ENCODE data around the gene TMEM123. TPM values are rescaled to one million over a fixed set of nuclear protein-coding genes. Genes with fewer than 3 reads are reported as not detected.
A peak's percentile ranks its signal among the peaks of the same experiment; 100 is the strongest.

Gene TMEM123, protein sequence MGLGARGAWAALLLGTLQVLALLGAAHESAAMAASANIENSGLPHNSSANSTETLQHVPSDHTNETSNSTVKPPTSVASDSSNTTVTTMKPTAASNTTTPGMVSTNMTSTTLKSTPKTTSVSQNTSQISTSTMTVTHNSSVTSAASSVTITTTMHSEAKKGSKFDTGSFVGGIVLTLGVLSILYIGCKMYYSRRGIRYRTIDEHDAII
- total RNA-seq (2014; rRNA removed; shearing (Covaris generic)): 83.7 and 116 TPM in 2 replicates

DNA sequence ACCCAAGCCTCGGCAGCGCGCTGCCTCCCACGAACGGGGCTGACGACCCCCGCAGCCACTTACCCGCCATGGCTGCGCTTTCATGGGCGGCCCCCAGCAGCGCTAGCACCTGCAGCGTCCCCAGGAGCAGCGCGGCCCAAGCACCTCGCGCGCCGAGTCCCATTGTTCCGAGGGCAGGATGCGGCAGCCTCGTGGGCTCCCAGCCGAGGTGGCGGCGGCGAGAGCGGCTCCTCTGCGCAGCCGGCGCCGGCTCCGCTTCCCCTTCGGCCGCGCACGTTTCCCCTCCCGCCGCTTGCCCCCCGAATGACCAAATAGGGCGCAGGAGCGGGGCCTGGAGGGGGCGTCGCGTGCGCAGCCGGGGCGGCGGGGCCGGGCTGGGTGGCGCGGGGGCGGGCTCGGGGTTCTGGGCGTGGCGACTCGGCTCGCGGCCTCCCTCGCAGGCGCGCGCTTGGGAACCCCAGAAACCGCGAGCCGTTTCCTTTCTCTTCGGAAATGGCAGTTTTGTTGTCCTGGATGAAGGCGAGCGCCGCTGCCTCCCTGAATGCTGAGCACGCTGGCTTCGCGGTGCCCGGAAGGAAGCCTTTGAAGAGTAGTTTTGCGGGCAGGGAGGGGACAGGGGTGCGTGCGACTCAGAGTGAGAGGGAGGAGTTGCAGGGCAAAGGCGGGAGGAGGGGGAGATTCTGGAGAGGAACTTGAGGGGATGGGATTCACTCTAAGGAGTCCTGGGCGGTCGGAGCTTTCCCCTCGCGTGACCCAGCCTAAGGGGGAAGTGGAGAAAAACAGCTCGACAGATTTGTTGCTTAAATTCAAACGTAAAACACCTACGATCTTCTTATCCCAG is at the start of gene TMEM123:
TSS of gene TMEM123 (minus strand) at position 305 of the 841 bp plus-strand sequence. CDS start at position 163, 142 bp downstream.
- DNase-seq (ENCODE audit: low spot score): peak; percentile 64

DNA sequence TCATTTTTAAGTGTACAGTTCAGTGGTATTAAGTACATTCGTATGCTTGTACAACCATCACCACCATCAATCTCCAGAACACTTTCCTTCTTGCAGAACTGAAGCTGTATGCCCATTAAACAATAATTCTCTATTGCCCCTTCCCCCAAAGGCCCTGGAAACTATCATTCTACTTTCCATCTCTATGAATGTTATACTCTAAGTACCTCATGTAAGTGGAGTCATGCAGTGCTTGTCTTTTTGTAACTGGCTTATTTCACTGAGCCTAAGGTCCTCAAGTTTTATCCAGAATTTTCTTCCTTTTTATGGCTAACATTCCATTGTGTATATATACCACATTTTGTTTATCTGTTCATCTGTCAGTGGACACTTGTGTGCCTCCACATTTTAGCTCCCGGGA is 48.3 kb upstream of the TMEM123 start:
- no peak for DNase-seq (ENCODE audit: low spot score)

DNA sequence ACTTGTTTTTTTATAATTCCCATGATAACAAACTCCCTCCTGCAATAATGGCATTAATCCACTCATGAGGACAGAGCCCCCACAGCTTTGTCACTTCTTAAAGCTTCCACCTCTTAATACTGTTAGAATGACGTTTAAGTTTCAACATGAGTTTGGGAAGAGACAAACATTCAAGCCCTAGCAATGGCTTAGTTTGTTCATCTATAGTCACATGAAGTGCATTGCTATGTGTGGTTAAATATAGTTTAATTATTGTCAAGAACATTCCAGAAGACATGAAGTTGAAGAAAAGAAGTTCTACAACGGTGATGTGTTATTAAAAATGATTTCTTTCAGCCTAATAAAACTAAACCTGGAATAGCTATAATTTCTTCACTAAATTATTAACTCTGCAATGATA is 47.4 kb upstream of the TMEM123 start:
- DNase-seq (ENCODE audit: low spot score): no peak

DNA sequence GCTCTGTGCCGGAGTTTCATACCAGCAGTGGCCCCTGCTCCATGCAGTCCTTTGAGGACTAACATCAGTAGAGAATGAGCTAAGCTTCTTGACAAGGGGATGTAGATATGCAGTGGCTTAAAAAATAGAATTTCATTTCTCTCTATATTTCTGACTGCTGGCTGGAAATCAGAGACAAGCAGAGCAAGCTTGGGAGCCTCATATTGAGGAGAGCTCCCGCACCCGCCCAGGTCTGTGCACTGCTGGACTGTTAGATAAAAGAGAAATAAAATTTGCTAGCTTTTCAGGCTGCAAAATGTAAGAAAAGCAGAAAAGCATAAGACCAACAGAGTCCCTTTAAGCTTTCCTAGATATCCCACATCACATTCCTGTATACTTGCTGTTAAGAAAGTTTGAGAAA is 46.6 kb upstream of the TMEM123 start:
- no peak for DNase-seq (ENCODE audit: low spot score)

DNA sequence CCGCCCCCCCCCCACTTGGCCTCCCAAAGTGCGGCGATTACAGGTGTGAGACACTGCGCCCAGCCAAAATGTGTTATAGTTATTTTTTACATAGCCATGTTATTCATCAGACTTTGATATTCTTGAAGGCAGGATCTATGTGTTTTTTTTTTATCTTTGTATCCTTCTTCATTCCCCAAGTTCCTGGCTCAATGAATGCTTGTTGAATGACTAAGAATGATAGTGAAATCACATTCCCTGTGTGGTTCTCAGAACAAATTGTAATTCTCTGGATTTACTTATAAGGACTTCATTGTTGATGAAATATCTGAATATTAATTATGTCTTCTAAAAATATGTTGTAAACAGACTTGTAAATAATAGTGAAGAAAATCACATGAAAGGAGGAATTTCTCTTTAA is 44.5 kb upstream of the TMEM123 start:
- DNase-seq (ENCODE audit: low spot score): no peak

DNA sequence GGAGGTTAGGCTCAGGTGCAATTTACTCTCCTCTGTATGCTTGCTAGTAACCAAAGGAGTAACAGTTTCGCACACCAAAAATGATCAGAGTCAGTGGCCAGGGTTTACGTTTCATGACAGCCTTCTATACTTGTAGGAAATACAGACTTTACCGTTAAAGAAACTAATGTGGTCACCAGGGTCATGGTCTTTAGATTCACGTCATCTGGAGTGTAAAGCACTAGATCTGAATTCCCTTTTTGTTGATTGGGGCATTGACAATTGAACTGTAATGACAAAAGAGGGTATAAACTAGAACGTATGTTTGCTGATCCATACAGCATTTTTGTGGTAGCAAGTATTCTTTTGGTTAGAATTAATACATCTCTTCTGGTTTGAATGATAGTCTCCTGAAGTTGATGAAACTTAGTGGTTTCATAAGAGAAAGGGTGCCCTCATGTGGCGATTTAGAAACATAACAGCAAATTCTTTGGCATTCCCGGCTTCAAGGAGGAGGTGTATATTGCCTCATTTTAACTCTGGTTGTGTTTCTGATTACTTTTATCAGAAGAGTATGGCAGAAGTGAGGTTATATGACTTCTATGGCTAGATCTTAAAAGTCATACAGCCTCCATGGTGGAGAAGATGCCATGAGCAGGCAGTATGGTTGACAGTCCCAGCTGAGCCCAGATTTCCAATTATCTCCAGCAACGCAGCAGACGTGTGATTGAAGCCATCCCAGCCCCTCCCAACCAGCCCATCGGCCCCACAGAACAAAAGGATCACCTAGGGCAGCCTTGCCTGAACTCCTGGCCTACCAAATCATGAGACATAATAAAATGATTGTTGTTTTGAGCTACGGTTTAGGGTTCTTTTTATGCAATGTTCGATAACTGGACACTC is 42.8 kb upstream of the TMEM123 start:
- DNase-seq (ENCODE audit: low spot score): peak; percentile 70

DNA sequence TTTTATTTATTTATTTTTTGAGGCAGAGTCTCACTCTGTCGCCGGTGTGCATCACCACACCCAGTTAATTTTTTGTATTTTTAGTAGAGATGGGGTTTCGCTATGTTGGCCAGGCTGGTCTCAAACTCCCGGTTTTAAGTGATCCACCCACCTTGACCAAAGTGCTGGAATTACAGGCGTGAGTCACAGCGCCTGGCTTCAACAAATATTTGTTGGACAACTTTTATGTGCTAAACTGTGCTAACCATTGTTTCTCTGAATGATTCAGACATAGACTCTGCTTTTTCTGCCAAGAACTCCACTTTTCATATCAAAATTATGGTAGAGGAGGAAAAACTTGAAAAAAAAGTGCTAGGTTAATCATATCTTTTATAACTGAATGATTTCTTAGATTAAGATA is 41.7 kb upstream of the TMEM123 start:
- peak; percentile 55 for DNase-seq (ENCODE audit: low spot score)

DNA sequence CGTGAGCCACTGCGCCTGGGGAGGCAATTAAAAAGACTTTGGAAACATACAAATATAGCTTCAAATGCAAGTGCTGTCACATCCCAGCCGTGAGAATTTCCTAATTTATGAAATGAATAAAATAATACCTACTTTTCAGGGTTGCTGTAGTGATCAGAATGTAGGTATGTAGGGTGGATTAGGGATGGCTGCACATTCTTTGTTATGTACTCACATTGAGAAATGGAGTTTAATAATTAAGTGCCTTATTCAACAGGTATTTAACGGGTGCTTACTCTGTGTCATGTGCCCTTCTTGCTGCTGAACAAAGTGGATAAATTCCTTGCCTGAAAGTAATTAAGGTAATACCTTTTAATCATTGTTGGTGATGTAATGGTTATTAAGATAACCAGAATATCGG is 41.0 kb upstream of the TMEM123 start:
- no peak for DNase-seq (ENCODE audit: low spot score)

DNA sequence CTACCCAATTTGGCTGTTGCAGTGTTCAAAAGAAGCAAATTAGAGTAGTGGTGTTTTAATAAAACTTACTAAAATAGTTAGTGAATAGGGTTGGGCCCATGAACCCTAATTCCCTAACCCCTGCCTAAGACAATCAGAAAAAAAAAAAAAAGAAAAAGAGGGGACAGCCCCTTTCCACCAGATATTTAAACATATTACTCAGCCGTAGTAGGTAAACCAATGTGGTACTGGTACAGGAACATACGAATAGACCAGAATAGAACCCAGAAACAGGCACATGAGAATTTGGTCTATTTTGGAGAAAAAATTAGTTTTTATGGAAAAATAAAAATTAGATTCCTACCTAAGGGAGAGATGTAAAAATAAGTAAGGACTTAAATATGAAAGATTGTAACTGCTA is 39.4 kb upstream of the TMEM123 start:
- DNase-seq (ENCODE audit: low spot score): no peak

DNA sequence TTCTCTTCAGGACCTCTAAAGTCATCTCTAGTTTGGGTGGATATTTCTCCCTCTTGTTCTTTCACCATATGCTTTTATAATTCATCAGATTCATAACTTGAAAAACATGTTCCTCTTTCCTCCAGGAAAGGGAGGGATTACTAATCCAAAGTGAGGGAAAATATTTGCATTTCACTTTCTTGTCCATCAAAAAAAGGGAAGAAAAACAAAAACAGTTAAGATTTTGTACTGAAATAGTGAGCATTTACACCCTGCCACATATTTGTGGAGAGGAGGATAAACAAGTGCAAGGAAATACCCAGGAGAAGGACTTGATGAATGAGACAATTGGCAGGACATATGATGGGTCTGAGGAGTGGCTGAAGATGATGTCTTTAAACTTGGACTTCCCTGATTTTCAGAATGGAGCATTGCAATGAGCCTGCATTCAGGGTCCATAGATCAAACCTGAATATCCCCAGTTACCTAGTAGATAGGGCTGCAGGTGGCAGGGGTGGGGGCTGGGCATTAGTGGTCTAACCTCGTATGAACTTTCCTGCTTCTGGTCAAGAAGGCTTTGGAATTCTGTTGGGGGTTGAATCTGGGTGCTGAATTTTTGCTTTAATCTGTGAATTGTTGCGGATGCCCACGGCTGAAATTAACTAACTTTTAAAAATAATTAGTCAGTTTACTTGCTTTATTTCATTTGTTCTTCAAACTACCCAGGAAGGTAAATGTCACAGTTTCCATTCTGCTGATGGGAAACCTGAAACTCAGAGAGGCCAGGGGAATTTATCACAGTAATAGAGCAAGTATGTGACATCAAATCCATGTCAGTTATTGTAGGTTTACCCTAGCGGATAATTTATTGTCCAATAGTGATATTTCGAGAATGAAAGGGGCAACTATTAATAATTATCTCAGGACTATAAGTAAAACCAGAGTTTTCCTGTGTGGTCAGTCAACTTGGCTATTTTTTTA is 36.9 kb upstream of the TMEM123 start:
- no peak for DNase-seq (ENCODE audit: low spot score)

DNA sequence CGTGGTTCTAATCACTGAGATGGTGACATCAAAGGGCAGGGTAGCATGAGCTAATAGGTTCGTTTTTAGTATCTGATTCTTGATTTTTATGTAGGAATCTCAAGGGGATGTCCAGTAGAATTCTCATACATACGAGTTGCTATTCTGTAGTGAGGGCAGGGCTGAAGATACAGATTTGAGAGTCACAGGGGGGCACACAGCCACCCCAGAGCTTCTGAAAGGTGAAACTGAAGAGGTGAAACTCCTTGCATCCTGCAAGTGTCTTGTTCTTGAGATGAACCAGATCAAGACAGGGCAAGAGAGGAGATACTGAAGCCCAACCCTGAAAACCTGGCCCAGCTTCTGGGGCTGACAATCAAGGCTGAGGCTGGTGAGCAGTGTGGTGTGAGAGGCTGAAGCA is 35.6 kb upstream of the TMEM123 start:
- DNase-seq (ENCODE audit: low spot score): no peak

DNA sequence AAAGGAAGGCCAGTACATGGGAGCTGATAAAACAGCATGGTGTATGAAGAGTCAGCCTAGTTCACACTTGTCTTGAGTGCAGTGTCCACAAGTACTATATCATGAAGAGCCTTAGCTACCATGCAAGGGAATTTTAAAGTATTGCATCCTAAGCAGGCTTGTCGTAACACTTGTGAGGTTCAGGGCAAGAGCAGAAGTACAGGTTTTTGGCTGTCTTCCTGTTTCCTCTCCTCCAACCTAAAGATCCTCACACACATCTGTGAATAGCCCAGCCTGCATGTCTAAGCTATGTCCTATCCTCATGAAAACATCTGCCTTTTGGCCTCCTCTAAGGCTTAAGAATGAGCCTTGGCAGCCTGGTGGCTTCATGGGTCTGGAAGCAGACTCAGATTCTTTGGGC is 34.6 kb upstream of the TMEM123 start:
- DNase-seq (ENCODE audit: low spot score): no peak

DNA sequence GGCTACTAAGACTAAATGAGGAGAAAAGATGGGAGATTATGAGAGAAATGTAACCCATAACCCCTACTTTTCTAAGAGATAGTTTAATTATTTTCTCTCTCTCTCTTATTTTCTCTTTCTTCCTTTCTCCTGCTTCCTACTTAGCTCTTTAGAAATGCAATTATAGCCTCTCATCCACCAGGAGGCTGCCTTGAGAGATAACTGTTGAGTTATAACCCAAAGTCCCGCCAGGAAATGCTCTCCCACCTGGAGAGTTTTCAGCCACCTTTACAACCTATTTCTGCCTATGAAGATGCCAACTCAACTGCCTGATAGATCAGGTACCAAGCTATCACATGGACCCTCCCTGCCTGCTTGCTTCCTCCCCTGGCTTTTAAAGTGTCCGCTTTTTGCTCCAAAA is 34.0 kb upstream of the TMEM123 start:
- no peak for DNase-seq (ENCODE audit: low spot score)

DNA sequence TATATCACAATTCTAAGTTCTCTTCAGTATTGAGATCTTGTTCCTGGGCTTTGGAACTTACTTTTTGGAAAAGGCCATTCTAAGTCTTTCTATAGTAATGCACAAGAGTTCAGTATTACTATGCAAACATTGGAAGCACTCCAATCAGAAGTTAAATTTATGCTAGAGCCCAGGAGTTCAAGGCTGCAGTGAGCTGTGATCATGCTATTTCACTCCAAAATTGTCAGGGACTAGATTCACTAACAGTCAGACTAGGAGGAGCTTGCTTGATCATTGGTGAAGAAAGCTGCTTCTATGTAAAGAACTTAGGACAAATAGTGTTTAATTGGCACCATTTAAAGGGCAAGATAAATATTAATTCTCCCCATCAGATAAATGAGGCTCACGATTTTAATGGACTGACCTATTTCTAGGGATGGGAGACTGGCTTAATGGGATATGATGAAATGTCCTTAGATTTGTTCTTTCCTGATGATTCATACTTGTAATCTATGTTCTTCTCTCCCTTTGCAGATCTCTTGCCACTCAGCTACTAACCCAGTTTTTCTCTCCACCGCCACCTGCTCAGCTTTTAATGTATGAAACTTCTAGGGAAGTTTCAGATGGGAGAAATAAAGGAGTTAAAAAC is 32.6 kb upstream of the TMEM123 start:
- no peak for DNase-seq (ENCODE audit: low spot score)

DNA sequence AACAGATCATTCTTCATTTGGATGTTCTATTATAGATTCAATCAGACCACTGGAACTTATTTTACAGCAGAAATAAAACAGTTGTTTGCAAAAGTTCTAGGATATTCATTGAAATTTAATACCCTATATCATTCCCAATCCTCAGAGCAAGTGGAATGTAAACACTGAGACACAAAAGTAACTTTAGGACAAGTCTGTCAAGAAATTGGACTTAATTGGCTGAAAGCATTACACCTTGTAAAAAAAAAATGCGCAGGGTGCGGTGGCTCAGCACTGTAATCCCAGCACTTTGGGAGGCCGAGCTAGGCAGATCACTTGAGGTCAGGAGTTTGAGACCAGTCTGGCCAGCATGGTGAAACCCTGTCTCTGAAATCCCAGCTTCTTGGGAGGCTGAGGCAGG is 29.9 kb upstream of the TMEM123 start:
- no peak for DNase-seq (ENCODE audit: low spot score)

DNA sequence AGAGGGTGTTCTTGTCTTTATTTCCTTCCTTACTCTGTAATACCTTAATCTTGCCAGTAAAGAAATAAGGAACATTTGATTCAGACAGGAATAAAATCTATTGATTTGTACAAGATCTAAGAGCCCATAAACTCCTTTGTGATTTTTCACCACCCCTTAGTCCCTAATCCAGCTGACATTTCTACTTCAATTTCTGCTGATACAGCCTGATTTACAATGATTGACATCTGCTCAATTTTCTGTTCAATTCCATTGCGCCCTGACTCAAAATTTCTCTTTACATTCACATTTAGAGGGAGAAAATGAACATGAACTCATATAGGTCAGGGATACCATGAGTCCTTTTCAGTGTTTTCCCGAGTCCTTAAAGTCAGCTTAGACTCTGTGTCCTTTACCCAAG is 27.2 kb upstream of the TMEM123 start:
- no peak for DNase-seq (ENCODE audit: low spot score)

DNA sequence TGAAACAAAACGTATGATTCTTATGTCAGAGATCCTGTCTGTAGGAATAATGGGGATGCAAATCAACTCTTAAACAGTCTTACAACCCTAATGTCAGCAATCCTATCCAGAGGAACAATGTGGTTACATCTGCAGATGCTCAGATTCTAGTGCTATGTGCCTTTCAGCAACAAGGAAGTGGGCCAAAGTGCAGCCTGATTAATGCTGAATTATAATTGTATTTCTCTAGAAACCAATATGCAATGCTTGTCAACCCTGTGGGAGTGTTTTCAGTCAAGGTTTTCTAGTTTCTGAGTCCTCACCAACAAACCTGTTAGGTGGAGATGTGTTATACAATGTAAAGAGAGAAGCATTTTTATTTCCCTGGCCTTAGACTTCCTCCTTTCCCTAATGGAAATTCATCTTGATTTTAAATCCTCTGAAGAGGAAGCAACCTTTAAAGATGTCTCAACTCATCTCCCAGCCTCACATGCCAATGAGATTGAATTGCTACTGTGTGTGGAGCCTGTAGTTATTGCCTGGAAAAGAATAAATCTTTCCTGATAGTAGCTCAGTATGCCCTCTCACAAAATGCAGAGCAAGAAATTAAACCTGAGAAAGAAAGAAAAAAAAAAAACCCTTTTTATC is 26.2 kb upstream of the TMEM123 start:
- DNase-seq (ENCODE audit: low spot score): no peak

DNA sequence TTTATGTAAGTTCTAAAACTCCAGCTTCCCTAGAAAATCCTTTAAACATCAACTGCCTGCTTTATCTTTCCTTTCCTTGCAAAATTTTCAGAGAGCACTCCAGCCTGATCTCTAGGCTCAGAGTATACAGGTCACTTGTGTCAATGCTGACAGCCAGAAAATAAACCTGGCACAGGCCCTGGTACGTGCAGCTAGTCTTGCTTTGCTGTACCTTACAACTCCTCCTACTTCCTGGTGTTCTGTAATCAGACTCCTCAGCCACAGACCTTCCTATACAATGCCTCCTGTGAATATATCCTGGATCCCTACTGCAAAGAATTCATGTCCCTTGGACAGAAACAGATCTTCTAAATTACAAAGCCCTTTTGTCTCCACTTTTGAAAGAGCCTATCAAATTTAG is 24.2 kb upstream of the TMEM123 start:
- DNase-seq (ENCODE audit: low spot score): peak; percentile 69

DNA sequence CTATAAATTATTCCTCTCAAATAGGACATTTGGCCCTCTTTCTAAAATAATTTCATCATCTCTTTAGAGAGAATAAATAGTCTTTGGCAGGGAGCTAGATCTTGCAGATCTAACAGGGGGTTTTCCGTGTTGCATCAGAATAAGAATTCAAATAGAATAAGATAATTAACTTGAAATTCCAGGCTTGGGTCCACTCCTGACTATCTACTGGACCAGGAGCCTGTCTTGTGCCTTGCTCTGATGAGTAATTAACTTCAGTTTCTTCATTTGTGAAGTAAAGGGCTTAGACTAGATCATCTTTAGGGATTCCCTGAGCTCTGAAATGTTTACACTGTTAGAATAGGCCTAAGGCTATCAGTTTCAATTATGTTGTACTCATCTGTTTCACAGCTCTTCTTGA is 23.5 kb upstream of the TMEM123 start:
- no peak for DNase-seq (ENCODE audit: low spot score)

DNA sequence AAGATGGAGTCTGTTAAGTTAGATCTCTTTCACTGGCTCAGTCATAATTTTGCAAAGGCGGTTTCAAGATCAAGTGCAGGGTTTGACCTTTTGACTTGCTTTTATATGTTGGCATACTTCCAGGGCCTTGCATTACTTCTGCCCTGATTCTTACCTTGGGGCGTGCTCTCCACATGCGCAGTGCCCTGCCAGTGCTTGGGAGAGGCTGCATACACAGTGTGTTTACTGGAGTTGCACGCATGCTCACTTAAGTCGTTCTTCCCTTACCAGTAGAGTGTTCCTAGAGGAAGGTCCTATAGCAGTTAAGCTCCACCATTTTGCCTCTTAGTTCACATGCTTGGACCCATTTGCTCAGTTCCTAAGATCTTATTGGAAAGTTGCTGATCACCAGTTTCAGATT is 21.0 kb upstream of the TMEM123 start:
- DNase-seq (ENCODE audit: low spot score): no peak
